ENCODE measurements around the gene LCAT. TPM values are rescaled to one million over a fixed set of nuclear protein-coding genes. Genes with fewer than 3 reads are reported as not detected.

Gene LCAT
- total and polyA plus RNA-seq, 4 donors, result 45.7 to 201 (median 113) TPM

DNA sequence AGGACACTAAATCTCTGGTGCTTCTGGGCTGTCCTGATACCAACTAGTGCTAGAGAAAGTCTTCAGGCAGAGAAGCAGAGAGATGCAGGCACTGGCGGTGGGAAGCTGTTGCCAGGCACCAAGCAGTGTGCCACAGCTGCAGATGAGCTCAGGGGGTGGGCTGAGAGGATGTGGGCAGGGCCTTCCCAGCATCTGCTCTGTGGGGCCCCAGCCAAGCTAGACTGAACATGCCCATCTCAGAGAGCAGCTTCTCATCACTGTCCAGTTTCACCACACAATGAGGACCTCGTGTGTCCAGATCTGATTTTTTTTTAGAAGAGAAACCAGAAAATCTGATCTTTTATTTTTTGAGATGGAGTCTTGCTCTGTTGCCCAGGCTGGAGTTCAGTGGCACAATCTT lies 33.8 kb downstream of the LCAT start:
- no peak overlapping the region for H3K9ac ChIP-seq (ENCODE audit: low read depth in 1 of 2, low read length in 2 of 2)
- no peak overlapping the region for H3K4me3 ChIP-seq (ENCODE audit: low read depth in 1 of 3, low read length in 3 of 3)
- H3K9me3 ChIP-seq (ENCODE audit: control insufficient read depth in 4 of 4, low read length in 3 of 4), result no peaks in the 10 kb centered on the region
- TF ChIP-seq FOXA2 (IDR thresholded peaks at IDR 0.05) (no peak), HNF4A (conservative IDR thresholded peaks at IDR 0.05) (no peak), YY1 (IDR thresholded peaks at IDR 0.05) (no peak), TAF1 (conservative IDR thresholded peaks at IDR 0.05) (no peak), HNF4G (IDR thresholded peaks at IDR 0.05) (no peak), GABPA (IDR thresholded peaks at IDR 0.05 in 1 of 2, conservative IDR thresholded peaks at IDR 0.05 in 1 of 2) (no peak), SP1 (IDR thresholded peaks at IDR 0.05) (no peak), RXRA (IDR thresholded peaks at IDR 0.05) (no peak), FOXA1 (IDR thresholded peaks at IDR 0.05) (no peak), NR2F2 (IDR thresholded peaks at IDR 0.05) (no peak)
- TF ChIP-seq, protein P1, sequence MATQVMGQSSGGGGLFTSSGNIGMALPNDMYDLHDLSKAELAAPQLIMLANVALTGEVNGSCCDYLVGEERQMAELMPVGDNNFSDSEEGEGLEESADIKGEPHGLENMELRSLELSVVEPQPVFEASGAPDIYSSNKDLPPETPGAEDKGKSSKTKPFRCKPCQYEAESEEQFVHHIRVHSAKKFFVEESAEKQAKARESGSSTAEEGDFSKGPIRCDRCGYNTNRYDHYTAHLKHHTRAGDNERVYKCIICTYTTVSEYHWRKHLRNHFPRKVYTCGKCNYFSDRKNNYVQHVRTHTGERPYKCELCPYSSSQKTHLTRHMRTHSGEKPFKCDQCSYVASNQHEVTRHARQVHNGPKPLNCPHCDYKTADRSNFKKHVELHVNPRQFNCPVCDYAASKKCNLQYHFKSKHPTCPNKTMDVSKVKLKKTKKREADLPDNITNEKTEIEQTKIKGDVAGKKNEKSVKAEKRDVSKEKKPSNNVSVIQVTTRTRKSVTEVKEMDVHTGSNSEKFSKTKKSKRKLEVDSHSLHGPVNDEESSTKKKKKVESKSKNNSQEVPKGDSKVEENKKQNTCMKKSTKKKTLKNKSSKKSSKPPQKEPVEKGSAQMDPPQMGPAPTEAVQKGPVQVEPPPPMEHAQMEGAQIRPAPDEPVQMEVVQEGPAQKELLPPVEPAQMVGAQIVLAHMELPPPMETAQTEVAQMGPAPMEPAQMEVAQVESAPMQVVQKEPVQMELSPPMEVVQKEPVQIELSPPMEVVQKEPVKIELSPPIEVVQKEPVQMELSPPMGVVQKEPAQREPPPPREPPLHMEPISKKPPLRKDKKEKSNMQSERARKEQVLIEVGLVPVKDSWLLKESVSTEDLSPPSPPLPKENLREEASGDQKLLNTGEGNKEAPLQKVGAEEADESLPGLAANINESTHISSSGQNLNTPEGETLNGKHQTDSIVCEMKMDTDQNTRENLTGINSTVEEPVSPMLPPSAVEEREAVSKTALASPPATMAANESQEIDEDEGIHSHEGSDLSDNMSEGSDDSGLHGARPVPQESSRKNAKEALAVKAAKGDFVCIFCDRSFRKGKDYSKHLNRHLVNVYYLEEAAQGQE (IDR thresholded peaks at IDR 0.05), result no peak
- TF ChIP-seq, protein P2, sequence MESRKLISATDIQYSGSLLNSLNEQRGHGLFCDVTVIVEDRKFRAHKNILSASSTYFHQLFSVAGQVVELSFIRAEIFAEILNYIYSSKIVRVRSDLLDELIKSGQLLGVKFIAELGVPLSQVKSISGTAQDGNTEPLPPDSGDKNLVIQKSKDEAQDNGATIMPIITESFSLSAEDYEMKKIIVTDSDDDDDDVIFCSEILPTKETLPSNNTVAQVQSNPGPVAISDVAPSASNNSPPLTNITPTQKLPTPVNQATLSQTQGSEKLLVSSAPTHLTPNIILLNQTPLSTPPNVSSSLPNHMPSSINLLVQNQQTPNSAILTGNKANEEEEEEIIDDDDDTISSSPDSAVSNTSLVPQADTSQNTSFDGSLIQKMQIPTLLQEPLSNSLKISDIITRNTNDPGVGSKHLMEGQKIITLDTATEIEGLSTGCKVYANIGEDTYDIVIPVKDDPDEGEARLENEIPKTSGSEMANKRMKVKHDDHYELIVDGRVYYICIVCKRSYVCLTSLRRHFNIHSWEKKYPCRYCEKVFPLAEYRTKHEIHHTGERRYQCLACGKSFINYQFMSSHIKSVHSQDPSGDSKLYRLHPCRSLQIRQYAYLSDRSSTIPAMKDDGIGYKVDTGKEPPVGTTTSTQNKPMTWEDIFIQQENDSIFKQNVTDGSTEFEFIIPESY (IDR thresholded peaks at IDR 0.05), result no peak
- TF ChIP-seq, protein P3, sequence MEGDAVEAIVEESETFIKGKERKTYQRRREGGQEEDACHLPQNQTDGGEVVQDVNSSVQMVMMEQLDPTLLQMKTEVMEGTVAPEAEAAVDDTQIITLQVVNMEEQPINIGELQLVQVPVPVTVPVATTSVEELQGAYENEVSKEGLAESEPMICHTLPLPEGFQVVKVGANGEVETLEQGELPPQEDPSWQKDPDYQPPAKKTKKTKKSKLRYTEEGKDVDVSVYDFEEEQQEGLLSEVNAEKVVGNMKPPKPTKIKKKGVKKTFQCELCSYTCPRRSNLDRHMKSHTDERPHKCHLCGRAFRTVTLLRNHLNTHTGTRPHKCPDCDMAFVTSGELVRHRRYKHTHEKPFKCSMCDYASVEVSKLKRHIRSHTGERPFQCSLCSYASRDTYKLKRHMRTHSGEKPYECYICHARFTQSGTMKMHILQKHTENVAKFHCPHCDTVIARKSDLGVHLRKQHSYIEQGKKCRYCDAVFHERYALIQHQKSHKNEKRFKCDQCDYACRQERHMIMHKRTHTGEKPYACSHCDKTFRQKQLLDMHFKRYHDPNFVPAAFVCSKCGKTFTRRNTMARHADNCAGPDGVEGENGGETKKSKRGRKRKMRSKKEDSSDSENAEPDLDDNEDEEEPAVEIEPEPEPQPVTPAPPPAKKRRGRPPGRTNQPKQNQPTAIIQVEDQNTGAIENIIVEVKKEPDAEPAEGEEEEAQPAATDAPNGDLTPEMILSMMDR (IDR thresholded peaks at IDR 0.05; ENCODE audit: low read depth, low read length, missing input control), result no peak
- TF ChIP-seq, protein P4, sequence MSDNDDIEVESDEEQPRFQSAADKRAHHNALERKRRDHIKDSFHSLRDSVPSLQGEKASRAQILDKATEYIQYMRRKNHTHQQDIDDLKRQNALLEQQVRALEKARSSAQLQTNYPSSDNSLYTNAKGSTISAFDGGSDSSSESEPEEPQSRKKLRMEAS (IDR thresholded peaks at IDR 0.05), result no peak
- TF ChIP-seq, protein P5, sequence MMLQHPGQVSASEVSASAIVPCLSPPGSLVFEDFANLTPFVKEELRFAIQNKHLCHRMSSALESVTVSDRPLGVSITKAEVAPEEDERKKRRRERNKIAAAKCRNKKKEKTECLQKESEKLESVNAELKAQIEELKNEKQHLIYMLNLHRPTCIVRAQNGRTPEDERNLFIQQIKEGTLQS (IDR thresholded peaks at IDR 0.05), result no peak
- no peaks in the 10 kb centered on the region for H3K27me3 ChIP-seq (ENCODE audit: control insufficient read depth in 4 of 4, insufficient read depth in 4 of 4, low read length in 3 of 4)
- 81% methylated on average over 2 of the region's 2 CpGs for WGBS
- H3K27ac ChIP-seq (ENCODE audit: low read depth in 1 of 2, low read length in 2 of 2), result no peak overlapping the region
- H3K4me1 ChIP-seq (ENCODE audit: control insufficient read depth in 4 of 4, insufficient read depth in 4 of 4, low read length in 3 of 4), result peaks cover 3 to 29% (median 24%) of the 10 kb centered on the region in 4 donors
- DNase-seq (ENCODE audit: low spot score), result no peak
- H3K36me3 ChIP-seq (ENCODE audit: control insufficient read depth in 4 of 4, insufficient read depth in 3 of 4, low read depth in 1 of 4, low read length in 3 of 4), result peaks cover 0 to 23% (median 16%) of the 10 kb centered on the region in 4 donors

Measured in liver (tissue), 9 donors.